B cell (primary cell): ENCODE measurements around the gene ELP2.

Experiments
- CTCF ChIP-seq: fragments of 200-600 bp; IDR thresholded peaks from one replicate; pipeline ENCODE4 v1.8.0; 2022; ENCODE audit warnings: antibody characterized with exemption, mild to moderate bottlenecking
- EZH2 ChIP-seq: IDR thresholded peaks from 2 replicates; pipeline ENCODE4 v1.6.1; 2012; ENCODE audit warnings: borderline replicate concordance, low read depth, mild to moderate bottlenecking, moderate library complexity, low read length; ENCODE audit not compliant: insufficient read depth, poor library complexity, severe bottlenecking

GRCh38 chr18:36085195-36085594 is 44.5 kb upstream of the ELP2 start:
- TF ChIP-seq CTCF (no peak), EZH2 (no peak)
